Caki2 (cell line): ENCODE measurements around the gene AKAP10. TPM values are rescaled to one million over a fixed set of nuclear protein-coding genes. Genes with fewer than 3 reads are reported as not detected.
"Not testable (repeated sequence)": the region's sequence is repeated elsewhere in the genome, so short reads cannot be mapped to it uniquely, and the experiment has no call there.

Experiments used
- DNase-seq: peaks from one replicate; pipeline ENCODE4 v3.0.0-alpha.2; 2015; ENCODE audit warnings: low read depth
- in situ Hi-C: cut with HindIII; loops from 2 replicates; pipeline ENCODE4 v1.10.0; 2016; ENCODE audit warnings: low sequenced_read_pairs, low pct_unique_long_range_greater_than_20kb, mixed read lengths
- total RNA-seq: library from RNA; depleted of rRNA; stranded (reverse); fragments of >200 nt; shearing (Covaris generic); gene quantifications from 2 replicates; pipeline ENCODE4 v1.2.3, GENCODE V29; 2014; ENCODE audit warnings: low replicate concordance; rRNA removed

Gene AKAP10
- total RNA-seq, 1 experiment from 2014 or later: 11.4 TPM

DNA sequence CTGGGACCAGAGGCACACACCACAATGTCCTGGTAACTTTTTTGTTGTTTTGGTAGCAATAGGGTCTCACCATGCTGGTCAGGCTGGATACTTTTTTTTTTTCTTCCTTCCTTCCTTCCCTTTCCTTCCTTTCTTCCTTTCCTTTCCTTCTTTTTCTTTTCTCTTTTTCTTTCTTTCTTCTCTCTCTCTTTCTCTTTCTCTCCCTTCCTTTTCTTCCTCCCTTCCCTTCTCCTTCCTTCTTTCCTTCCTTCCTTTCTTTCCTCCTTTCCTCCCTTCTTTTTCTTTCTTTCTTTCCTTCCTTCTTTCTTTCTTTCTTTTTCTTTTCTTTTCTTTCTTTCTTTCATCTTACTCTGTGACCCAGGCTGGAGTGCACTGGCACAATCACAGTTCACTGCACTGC, 91.5 kb downstream of the AKAP10 start:
- no peak for DNase-seq
- in situ Hi-C loops: no loop called here

DNA sequence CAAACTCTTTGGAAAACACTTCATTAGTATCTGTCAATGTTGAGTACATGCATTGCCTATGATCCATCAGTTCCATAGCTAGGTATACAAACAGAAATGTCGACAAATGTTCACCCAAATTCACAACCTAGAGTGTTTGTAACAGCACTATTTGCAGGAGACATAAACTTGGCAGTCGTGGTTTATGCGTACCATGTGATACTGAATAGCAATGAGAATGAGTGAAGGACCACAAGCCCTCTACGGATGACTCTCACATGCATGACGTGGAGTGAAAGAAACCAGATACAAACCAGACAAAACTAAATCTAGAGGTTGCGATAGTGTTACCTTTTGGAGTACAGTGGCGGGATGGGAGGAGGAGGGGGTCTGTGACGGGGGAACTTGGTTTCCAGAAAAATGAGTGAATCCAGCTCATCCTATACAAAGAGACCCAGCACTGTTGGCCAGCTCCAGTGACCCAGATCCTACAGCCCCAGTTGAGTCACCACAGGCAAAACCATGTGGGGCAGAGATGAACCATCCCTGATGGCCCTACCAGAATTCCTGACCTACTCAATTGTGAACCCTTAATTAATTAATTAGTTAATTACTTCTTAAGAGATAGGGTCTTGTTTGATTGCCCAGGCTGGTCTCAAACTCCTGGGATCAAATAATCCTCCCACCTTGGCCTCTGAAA, 94.0 kb downstream of the AKAP10 start:
- no peak for DNase-seq
- in situ Hi-C loops: no loop called here

DNA sequence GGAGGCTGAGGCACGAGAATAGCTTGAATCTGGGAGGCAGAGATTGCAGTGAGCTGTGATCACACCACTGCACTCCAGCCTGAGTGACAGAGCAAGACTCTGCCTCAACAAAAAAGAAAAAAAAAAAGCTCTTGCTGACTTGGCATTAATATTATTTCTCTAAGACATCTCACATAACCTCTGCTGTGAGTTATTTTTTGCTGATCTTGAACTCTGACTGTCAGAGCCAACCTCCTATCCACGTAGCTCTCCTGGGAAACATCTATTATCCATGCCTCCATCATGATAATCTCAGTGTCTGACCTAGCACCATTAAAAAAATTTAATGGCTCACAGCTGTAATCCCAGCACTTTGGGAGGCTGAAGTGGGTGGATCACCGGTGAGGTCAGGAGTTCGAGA, 97.2 kb downstream of the AKAP10 start:
- no peak for DNase-seq
- in situ Hi-C loops: no loop called here

DNA sequence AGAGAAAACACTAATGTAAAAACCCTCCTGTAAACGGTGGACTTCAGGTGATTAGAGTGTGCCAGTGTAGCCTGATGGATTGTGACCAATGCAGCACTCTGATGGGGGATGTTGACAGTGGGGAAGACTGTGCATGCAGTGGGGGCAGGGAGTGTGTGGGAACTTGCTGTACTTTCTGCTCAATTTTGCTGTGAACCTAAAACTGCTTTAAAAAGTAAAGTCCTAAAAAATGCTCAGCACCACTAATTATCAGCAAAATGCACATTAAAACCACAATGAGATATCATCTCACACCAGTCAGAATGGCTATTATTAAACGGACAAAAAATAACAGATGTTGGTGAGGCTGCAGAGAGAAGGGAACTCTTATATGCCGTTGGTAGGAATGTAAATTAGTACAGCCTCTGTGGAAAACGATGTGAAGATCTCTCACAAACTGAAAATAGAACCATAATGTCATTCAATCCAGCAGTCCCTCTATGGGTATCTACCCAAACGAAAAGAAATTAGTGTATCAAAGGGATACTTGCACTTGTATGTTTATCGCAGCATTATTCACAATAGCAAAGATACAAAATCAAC, 100.2 kb downstream of the AKAP10 start:
- DNase-seq: no peak
- in situ Hi-C loops: no loop called here

DNA sequence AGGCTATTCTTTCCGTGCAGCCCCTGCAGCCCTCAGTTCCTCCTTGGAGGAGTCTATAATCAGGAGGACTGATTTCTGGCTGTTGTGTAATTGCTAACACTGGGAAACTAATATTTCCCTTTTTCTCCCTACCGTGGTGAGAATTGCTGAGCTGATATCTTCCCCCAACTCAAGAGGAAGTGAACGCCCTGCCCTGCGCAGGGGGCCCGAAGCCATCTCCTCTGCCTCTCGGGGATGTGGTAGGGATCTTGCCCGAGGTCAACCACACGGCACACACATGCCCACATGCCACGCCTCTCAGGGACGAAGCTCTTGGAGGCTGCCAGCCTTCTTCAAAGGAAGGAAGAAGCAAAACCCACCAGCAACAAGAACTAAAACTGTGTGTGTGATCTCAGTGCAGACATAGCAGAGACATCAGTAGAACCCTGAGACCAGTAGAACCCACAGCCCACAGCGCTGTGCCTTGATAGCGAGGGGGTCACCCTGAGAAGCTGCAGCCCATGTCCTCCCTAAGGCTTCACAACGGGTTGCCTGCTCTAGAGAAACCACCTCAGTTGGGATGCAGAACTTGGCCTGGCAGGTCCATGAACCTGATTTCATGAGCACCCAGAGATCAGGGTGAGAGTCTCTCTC, 101.0 kb downstream of the AKAP10 start:
- in situ Hi-C loops: no loop called here
- DNase-seq: no peak

DNA sequence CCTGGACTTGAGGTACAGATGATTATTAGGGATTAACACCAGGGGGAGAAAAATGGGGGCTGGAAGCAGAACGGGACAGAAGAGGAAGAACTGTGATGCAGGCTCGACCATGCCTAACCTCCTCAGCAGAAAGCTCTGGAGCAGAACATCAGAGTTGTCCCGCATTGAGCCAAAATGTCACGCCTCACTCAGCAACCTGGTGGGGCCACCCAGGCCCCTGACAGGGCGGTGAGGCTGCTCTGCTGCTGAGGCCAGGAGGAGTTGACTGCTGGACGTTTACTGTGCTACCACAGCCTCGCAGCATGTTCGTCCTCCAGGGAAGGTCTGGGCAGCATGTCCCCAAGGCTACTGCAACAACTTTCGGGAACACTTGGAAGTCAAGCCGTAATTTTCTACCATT, 103.4 kb downstream of the AKAP10 start:
- no peak for DNase-seq
- in situ Hi-C loops: no loop called here

DNA sequence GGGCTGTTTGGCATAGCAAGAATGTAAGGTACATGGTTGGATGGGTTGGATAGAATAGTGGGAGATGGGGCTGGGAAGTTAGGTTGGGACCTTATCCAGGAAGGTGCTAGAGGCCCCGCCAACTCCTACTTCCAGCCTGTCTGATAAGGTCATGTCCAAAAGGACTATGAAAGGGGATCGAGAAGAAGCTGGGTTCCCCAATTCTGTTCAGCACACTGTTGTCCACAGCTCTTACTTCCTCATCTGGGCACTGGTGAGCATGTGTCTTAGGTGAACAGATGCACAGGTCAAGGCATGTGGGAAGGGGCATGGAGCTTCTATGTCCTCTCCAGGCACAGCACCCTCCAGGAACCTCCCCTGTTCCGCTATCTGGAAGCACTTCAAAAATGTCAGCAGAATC, 104.3 kb downstream of the AKAP10 start:
- in situ Hi-C loops: no loop called here
- no peak for DNase-seq

DNA sequence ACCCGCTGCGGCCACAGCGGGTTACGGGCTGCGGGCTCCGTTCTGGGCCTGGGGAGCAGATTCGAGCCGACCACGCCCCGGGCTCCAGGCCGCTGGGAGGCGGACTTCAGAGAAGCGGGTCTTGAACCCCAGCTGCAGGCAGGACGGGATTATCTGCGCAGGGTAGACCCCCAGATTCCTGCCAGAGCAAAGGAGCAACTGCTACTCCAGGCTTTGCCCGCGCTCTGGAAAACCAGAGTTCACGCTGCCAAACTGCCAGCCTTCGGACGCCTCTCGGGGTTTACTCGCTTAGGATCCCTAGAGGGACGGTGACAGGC, 109.6 kb downstream of the AKAP10 start:
- in situ Hi-C loops: no loop called here
- no peak for DNase-seq

DNA sequence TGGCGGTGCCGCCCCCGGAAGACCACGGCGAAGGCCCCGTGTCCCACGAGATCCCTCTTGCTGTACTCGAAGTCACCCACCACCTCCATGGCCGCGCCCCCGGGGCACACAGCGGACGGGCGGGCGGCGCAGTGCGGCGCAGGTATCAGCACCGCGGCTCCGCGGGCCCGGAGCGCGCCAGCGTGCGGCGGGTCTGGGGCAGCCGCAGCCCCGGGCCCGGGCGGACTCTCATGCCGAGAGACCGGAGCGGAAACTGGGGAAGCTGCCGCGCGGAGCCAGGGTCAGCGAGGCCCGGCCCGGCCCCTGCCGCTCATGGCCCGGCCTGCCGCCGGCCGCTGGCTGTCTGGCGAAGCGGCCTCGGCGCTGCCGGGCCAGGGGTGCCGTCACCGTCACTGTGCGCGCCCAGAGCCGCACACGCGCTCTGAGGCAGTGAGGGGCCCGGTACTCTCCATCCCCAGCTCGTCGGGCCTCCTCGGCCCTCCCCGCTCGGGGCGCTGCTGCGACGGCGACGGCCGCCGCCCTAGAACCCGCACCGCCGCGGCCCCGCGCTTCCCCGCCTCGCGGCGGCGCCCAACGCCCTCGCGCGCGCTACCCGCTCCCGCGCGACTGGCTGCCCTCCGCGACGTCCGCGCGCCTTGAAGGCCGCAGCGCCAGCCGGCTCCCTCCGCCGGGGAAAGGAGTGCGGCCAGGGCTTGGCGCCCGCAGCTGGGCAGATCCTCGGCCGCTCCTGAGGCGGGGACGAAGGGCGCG, 110.1 kb downstream of the AKAP10 start, which contains the start of gene ULK2:
ULK2 (minus strand) TSS at position 608 of the 750 bp plus-strand sequence; CDS start at position 89, 519 bp downstream.
- DNase-seq: peak; percentile 65
- in situ Hi-C loops: no loop called here

DNA sequence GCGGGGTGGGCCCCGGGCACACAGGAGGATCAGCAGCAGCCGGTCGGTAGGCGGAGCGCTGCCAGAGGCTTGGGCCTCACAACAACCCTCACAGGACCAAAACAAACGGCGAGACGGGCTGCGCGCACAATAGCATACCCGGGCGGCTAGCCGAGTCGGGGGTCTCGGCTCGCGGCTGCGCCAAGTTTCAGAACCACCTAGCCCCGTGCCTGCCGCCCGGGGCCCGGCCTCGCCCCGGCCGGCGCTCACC, 110.6 kb downstream of the AKAP10 start:
- peak; percentile 67 for DNase-seq
- in situ Hi-C loops: no loop called here

DNA sequence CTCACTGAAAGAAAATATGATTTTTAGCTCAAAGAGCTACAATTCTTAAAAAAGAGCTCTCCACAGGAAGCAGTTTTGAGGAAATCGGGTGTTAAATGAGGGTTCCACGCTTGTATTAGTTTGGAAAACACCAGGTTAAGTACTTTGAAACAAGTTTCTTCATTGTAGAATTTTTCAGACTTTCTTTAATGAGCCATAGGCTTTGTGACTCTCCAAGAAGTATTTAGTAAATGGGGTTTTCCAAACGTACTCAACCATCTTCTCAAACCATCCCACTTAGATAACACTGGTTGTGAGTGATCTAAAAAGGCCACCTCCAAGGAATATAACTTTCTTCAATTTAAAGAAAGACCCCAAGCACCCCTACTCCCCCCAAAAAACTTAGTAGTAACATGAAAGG, 112.6 kb downstream of the AKAP10 start:
- no peak for DNase-seq
- in situ Hi-C loops: no loop called here

DNA sequence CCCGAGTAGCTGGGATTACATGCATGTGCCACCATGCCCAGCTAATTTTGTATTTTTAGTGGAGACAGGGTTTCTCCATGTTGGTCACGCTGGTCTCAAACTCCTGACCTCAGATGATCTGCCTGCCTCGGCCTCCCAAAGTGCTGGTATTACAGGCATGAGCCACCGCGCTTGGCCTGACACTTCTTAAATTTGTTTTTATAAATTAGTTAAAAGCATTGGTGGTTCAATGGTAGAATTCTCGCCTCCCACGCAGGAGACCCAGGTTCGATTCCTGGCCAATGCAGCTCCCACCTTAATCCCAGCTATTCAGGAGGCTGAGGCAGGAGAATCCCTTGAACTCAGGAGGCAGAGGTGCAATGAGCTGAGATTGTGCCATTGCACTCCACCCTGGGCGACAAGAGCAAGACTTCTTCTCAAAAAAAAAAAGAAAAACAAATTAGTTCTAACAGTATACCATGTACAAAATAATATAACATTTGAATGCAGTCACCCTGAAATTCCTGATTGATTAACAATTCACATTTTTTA, 116.9 kb downstream of the AKAP10 start:
- DNase-seq, in situ Hi-C loops: not testable (repeated sequence)

DNA sequence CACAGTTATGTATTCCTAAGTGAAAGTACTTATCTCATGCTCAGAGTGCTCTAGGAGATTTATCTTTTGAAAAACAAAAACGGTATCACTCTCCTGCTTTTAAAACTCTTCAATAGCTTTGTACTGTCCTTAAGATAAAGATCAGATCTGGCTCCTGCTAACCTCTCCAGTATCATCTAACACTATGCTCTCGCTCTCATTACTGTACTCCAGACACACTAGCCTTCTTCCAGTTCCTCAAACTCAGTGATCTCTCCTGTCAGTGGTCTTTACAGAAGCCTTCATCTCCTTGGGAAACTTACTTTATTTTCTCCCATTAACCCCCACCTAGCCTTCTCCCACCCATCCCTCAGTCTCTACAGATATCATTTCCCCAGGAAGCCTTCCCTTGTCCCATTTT, 120.0 kb downstream of the AKAP10 start:
- in situ Hi-C loops: no loop called here
- DNase-seq: no peak

Other genes with a start within 250 kb of the AKAP10 start
- not detected in 2 replicates for gene ALDH3A1, start 229.5 kb downstream of the AKAP10 start, total RNA-seq
- 8.3 and 14.8 TPM in 2 replicates for gene ULK2, start 109.9 kb downstream of the AKAP10 start, total RNA-seq
- gene SPECC1, start 31.5 kb upstream of the AKAP10 start, total RNA-seq: 108 and 143 TPM in 2 replicates